ENCODE measurements around the gene WDFY4.

WDFY4 gene

DNA sequence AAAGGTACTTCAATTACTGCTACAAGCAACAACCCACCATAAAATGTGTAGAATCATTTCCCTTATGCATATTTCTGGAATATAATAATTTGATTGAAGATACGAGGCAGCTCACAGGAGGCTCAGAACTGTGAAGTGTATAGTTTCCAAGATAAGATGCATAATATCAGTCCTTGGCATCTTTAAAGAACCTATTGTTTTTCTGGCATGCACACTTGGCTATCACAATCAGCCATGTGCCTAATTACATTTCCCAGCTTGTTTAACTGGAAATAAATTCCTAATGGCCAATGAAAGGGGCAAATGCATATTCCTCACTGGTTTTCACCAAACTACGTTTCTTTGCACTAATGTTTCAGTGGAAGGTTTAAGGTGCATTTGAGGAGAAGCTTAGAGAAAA, 338.4 kb downstream of the WDFY4 start:
- Histone ChIP-seq H3K4me3 (no peak overlapping the region), H3K36me3 (no peaks in the 10 kb centered on the region), H3K9me3 (no peaks in the 10 kb centered on the region), H4K20me1 (no peaks in the 10 kb centered on the region), H3K27me3 (no peaks in the 10 kb centered on the region), H3K4me2 (no peak overlapping the region), H3K27ac (no peak overlapping the region), H3K4me1 (no peaks in the 10 kb centered on the region), H3K9ac (no peak overlapping the region)
- TF ChIP-seq Cebpa-rat (IDR thresholded peaks at IDR 0.05): no peak

DNA sequence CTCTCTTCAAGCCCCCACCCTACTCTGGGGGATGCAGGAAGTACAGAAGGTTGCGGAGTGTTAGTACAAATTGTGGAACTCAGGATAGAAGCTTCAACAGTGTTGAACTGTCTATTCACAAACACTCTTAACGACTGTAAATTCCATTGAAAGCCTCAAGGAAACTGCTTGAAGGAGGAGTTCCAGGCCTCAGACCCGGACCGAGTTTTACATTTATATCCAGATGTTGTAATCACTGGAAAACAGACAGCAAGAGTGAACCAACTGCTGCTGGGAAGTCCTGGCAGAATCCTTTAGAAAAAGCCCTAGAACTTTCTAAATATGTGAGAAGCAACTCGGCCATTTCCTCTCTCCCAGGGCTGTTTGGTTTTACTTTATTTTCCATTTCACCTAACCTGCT, 339.1 kb downstream of the WDFY4 start:
- no peaks in the 10 kb centered on the region for H4K20me1 ChIP-seq
- H3K9ac ChIP-seq: no peak overlapping the region
- H3K4me2 ChIP-seq: no peak overlapping the region
- no peaks in the 10 kb centered on the region for H3K9me3 ChIP-seq
- TF ChIP-seq Cebpa-rat (IDR thresholded peaks at IDR 0.05): no peak
- H3K4me1 ChIP-seq: no peaks in the 10 kb centered on the region
- H3K27me3 ChIP-seq: no peaks in the 10 kb centered on the region
- H3K27ac ChIP-seq: no peak overlapping the region
- no peak overlapping the region for H3K4me3 ChIP-seq
- no peaks in the 10 kb centered on the region for H3K36me3 ChIP-seq

DNA sequence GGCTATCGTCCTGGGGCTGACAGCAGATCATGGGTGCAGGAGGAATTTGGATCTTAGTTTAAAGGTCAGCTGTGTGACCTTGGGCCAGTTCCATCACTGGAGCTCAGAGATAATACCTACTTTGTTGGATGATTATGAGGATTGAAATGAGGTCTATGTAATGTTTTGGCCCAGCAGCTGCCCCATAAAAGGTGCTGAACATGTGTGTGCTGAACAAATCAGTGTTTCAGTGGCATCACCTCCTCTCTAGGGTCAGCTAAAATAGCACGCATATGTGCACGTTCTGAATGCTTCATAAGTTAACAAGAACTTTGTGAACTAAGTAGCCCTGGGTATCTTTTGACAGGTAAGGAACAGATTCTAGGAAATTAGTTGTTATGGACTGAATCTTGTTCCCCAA, 339.8 kb downstream of the WDFY4 start:
- no peaks in the 10 kb centered on the region for H3K27me3 ChIP-seq
- H3K4me2 ChIP-seq: no peak overlapping the region
- no peak overlapping the region for H3K9ac ChIP-seq
- H3K4me3 ChIP-seq: no peak overlapping the region
- H4K20me1 ChIP-seq: no peaks in the 10 kb centered on the region
- H3K9me3 ChIP-seq: no peaks in the 10 kb centered on the region
- no peaks in the 10 kb centered on the region for H3K4me1 ChIP-seq
- TF ChIP-seq Cebpa-rat (IDR thresholded peaks at IDR 0.05): no peak
- H3K27ac ChIP-seq: no peak overlapping the region
- no peaks in the 10 kb centered on the region for H3K36me3 ChIP-seq

DNA sequence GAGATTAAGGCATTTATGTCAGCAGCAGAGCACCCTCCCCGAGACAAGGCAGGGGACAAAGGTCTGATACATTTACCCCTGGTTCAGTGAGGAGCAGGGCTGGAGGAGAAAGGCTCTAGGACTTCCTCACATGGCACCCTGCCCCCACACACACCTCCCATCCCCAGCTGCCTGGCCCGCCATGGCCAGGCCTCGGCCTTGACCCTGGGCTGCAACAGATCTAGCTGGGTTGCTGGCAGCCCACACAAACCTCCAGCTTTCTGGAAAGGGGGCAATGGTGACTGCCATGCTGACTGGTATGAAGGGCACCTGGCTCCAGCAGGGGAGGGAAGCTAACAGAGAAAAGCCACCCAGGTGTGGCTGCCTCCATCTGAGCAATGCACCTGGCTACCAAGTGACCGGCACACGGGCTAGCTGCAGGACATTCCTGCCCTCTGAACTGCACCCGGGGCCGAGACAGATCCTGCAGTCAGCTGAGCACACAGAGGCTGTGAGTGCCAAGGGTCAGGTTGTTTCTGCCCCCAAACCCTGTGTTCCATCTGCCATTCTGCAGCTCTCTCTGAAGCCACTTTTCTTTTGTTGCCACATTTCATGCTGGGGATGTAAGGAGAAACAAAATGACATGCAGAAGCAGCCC, 340.8 kb downstream of the WDFY4 start:
- no peak overlapping the region for H3K4me2 ChIP-seq
- TF ChIP-seq Cebpa-rat (IDR thresholded peaks at IDR 0.05): no peak
- H3K4me3 ChIP-seq: no peak overlapping the region
- H4K20me1 ChIP-seq: no peaks in the 10 kb centered on the region
- no peaks in the 10 kb centered on the region for H3K27me3 ChIP-seq
- no peak overlapping the region for H3K9ac ChIP-seq
- no peaks in the 10 kb centered on the region for H3K36me3 ChIP-seq
- H3K4me1 ChIP-seq: no peaks in the 10 kb centered on the region
- no peak overlapping the region for H3K27ac ChIP-seq
- H3K9me3 ChIP-seq: no peaks in the 10 kb centered on the region

DNA sequence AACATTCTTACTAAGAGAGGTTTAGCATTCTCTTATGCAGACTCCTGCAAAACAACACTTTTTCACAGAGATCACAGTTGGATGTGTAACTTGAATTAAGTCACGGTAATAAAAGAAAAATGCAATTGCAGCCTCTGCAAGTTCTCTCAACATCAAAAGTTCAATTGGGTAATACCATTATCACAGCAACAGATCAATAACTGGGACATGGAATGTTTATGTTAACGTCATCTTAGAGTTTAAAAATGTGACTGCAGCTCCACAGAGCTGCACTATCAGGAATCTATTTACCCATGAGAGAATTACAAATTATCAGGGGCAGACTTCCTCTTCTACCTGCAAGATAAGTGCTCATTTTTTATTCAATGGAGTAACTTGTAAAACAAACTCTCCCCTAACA, 344.0 kb downstream of the WDFY4 start:
- H3K27me3 ChIP-seq: no peaks in the 10 kb centered on the region
- no peaks in the 10 kb centered on the region for H3K4me1 ChIP-seq
- no peak overlapping the region for H3K4me3 ChIP-seq
- TF ChIP-seq Cebpa-rat (IDR thresholded peaks at IDR 0.05): no peak
- H3K9me3 ChIP-seq: no peaks in the 10 kb centered on the region
- no peak overlapping the region for H3K27ac ChIP-seq
- no peaks in the 10 kb centered on the region for H3K36me3 ChIP-seq
- H4K20me1 ChIP-seq: no peaks in the 10 kb centered on the region
- no peak overlapping the region for H3K9ac ChIP-seq
- no peak overlapping the region for H3K4me2 ChIP-seq

DNA sequence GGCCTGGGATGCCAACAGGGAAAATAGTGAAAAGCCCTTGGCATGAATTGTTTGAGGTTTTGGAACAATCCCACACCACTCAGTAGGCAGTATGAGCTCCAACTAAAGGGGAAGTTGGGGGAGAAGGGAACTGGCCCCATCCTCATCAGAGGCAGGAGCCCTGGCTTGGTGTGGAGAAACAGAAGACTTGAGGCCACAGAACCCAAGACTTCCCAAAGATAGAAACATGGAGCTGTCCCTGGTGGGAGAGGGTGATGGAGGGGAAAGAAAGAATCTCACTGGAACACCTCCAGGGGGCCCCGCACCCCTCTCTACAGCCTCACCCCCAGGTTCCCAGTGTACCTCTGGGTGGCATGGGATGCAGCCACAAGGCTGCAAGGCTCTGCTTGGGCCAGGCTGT, 345.0 kb downstream of the WDFY4 start:
- no peaks in the 10 kb centered on the region for H3K9me3 ChIP-seq
- no peaks in the 10 kb centered on the region for H3K4me1 ChIP-seq
- no peaks in the 10 kb centered on the region for H4K20me1 ChIP-seq
- no peak overlapping the region for H3K4me3 ChIP-seq
- H3K36me3 ChIP-seq: no peaks in the 10 kb centered on the region
- TF ChIP-seq Cebpa-rat (IDR thresholded peaks at IDR 0.05): no peak
- H3K27ac ChIP-seq: no peak overlapping the region
- no peak overlapping the region for H3K4me2 ChIP-seq
- H3K9ac ChIP-seq: no peak overlapping the region
- H3K27me3 ChIP-seq: no peaks in the 10 kb centered on the region

Data from BLaER1 (cell line).